Measurements from ENCODE around the gene CPXM2. TPM values are rescaled to one million over a fixed set of nuclear protein-coding genes. Genes with fewer than 3 reads are reported as not detected.

Gene CPXM2
- total and polyA plus RNA-seq, 2 donors (not counting 1 experiment from before 2014, with no cell fraction given), result not detected

DNA sequence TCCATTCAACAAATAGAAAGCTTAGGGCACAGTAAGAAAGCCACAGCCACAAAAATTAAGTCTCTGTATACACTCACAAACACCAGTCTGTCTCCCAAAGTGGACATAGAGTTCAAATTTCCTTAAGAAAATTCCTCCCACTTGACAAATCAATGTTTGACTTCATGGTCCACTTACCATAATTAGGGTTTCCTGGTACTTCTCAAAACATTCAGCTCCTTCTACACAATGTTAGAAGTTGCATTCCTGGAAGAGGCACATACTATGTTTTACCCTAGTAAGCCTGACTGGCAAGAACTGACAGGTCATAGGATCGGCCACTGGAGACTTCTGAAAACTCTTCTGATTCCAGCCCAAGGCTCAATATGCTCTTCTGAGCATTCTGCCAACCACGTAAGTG lies 70.5 kb downstream of the CPXM2 start:
- Histone ChIP-seq H3K27me3 (replicated peaks in 1 of 4; ENCODE audit: control extremely low read depth in 1 of 4, control insufficient read depth in 3 of 4, insufficient read depth in 4 of 4, low read length in 3 of 4) (peaks cover 0 to 13% (median 2%) of the 10 kb centered on the region in 4 experiments), H3K79me2 (ENCODE audit: control insufficient read depth, insufficient read depth, low read length) (no peaks in the 10 kb centered on the region), H3K4me1 (ENCODE audit: control insufficient read depth in 2 of 2, insufficient read depth in 2 of 2, low read length in 2 of 2) (no peaks in the 10 kb centered on the region), H2AFZ (ENCODE audit: insufficient read depth, low read depth, low read length, poor library complexity, severe bottlenecking) (no peak overlapping the region), H4K20me1 (ENCODE audit: control insufficient read depth, insufficient read depth, low read length, poor library complexity, severe bottlenecking) (no peaks in the 10 kb centered on the region), H3K4me3 (ENCODE audit: control extremely low read depth in 1 of 5, extremely low read depth in 1 of 5, insufficient read depth in 1 of 5, low read depth in 2 of 5, low read length in 4 of 5) (no peak overlapping the region), H3K36me3 (replicated peaks in 1 of 2; ENCODE audit: control extremely low read depth in 1 of 2, control insufficient read depth in 1 of 2, extremely low read depth in 1 of 2, insufficient read depth in 2 of 2, low read length in 1 of 2) (no peaks in the 10 kb centered on the region), H3K9ac (ENCODE audit: low read length) (no peak overlapping the region), H3K9me3 (ENCODE audit: control extremely low read depth in 1 of 3, control insufficient read depth in 2 of 3, insufficient read depth in 1 of 3, low read length in 2 of 3) (no peaks in the 10 kb centered on the region), H3K27ac (ENCODE audit: low read length in 2 of 2) (no peak overlapping the region), H3K4me2 (replicated peaks; ENCODE audit: low read depth, low read length, poor library complexity, severe bottlenecking) (no peak overlapping the region)
- H3K4me3 Mint-ChIP-seq, result no peak overlapping the region
- no peak for ATAC-seq (ENCODE audit: low read depth)
- H3K27ac Mint-ChIP-seq, result no peak overlapping the region
- TF ChIP-seq, protein P1, sequence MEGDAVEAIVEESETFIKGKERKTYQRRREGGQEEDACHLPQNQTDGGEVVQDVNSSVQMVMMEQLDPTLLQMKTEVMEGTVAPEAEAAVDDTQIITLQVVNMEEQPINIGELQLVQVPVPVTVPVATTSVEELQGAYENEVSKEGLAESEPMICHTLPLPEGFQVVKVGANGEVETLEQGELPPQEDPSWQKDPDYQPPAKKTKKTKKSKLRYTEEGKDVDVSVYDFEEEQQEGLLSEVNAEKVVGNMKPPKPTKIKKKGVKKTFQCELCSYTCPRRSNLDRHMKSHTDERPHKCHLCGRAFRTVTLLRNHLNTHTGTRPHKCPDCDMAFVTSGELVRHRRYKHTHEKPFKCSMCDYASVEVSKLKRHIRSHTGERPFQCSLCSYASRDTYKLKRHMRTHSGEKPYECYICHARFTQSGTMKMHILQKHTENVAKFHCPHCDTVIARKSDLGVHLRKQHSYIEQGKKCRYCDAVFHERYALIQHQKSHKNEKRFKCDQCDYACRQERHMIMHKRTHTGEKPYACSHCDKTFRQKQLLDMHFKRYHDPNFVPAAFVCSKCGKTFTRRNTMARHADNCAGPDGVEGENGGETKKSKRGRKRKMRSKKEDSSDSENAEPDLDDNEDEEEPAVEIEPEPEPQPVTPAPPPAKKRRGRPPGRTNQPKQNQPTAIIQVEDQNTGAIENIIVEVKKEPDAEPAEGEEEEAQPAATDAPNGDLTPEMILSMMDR (IDR thresholded peaks at IDR 0.05), result no peak
- TF ChIP-seq EZH2 (IDR thresholded peaks at IDR 0.05; ENCODE audit: borderline replicate concordance, insufficient read depth, low read depth, low read length, poor library complexity, severe bottlenecking), result no peak
- WGBS (ENCODE audit: insufficient coverage), result 78% methylated on average over 2 of the region's 2 CpGs
- ChIA-PET POLR2A (no interaction called here), CTCF (no interaction called here)
- intact Hi-C loops (cut with micrococcal nuclease), result no loop called here
- DNase-seq, result no peak
- H3K27me3 Mint-ChIP-seq, result peaks cover 43% of the 10 kb centered on the region
- no peaks in the 10 kb centered on the region for H3K9me3 Mint-ChIP-seq (ENCODE audit: insufficient read depth)
- no peaks in the 10 kb centered on the region for H3K4me1 Mint-ChIP-seq

- CTCF ChIA-PET, result no interaction called here
- intact Hi-C loops (cut with micrococcal nuclease), result no loop called here
Observed at GRCh38 chr10:123809632-123810031, 82.0 kb downstream of the CPXM2 start.

More at GRCh38 chr10:123809632-123810031, 82.0 kb downstream of the CPXM2 start:
- Histone ChIP-seq H3K4me2 (replicated peaks; ENCODE audit: low read depth, low read length, poor library complexity, severe bottlenecking) (no peak overlapping the region), H3K9me3 (ENCODE audit: control extremely low read depth in 1 of 3, control insufficient read depth in 2 of 3, insufficient read depth in 1 of 3, low read length in 2 of 3) (no peaks in the 10 kb centered on the region), H4K20me1 (ENCODE audit: control insufficient read depth, insufficient read depth, low read length, poor library complexity, severe bottlenecking) (no peaks in the 10 kb centered on the region), H2AFZ (ENCODE audit: insufficient read depth, low read depth, low read length, poor library complexity, severe bottlenecking) (no peak overlapping the region), H3K9ac (ENCODE audit: low read length) (no peak overlapping the region), H3K79me2 (ENCODE audit: control insufficient read depth, insufficient read depth, low read length) (no peaks in the 10 kb centered on the region), H3K27me3 (replicated peaks in 1 of 4; ENCODE audit: control extremely low read depth in 1 of 4, control insufficient read depth in 3 of 4, insufficient read depth in 4 of 4, low read length in 3 of 4) (peaks cover 0 to 8% (median 2%) of the 10 kb centered on the region in 4 experiments), H3K36me3 (replicated peaks in 1 of 2; ENCODE audit: control extremely low read depth in 1 of 2, control insufficient read depth in 1 of 2, extremely low read depth in 1 of 2, insufficient read depth in 2 of 2, low read length in 1 of 2) (no peaks in the 10 kb centered on the region), H3K27ac (ENCODE audit: low read length in 2 of 2) (no peak overlapping the region), H3K4me1 (ENCODE audit: control insufficient read depth in 2 of 2, insufficient read depth in 2 of 2, low read length in 2 of 2) (no peaks in the 10 kb centered on the region), H3K4me3 (ENCODE audit: control extremely low read depth in 1 of 5, extremely low read depth in 1 of 5, insufficient read depth in 1 of 5, low read depth in 2 of 5, low read length in 4 of 5) (no peak overlapping the region)
- no peaks in the 10 kb centered on the region for H3K9me3 Mint-ChIP-seq (ENCODE audit: insufficient read depth)
- H3K4me3 Mint-ChIP-seq, result no peak overlapping the region
- H3K27me3 Mint-ChIP-seq, result peaks cover 33% of the 10 kb centered on the region
- POLR2A ChIA-PET, result no interaction called here
- DNase-seq (no peak), ATAC-seq (ENCODE audit: low read depth) (no peak)
- no peak for TF ChIP-seq EZH2 (IDR thresholded peaks at IDR 0.05; ENCODE audit: borderline replicate concordance, insufficient read depth, low read depth, low read length, poor library complexity, severe bottlenecking)
- TF ChIP-seq, protein P1 (IDR thresholded peaks at IDR 0.05), result no peak
- no peaks in the 10 kb centered on the region for H3K4me1 Mint-ChIP-seq
- no peak overlapping the region for H3K27ac Mint-ChIP-seq
